Measurements from ENCODE around the gene MORN5.

GRCh38 chr9:122212473-122213004 is 52.8 kb downstream of the MORN5 start:
- TF ChIP-seq MED1 (CRISPR knock-in tag; IDR thresholded peaks at IDR 0.05; ENCODE audit: borderline replicate concordance) (no peak), FOXM1 (IDR thresholded peaks at IDR 0.05; ENCODE audit: low read depth) (no peak), FOXM1 (CRISPR knock-in tag; IDR thresholded peaks at IDR 0.05; ENCODE audit: low read depth) (no peak)

All from K562 (cell line).